H1 (cell line): Measurements from ENCODE around the gene SHC3. TPM values are rescaled to one million over a fixed set of nuclear protein-coding genes. Genes with fewer than 3 reads are reported as not detected.

Source experiments
- CTCF ChIA-PET: fragments of 300-600 bp; sonication (Branson Sonifier 250); formaldehyde crosslinking; loops from one replicate; lab custom pipeline; 2021; ENCODE audit not compliant: partially characterized antibody; lab: Charles Lee
- POLR2A ChIA-PET: fragments of 300-600 bp; sonication (Branson Sonifier 250); formaldehyde crosslinking; loops from one replicate; lab custom pipeline; 2021; ENCODE audit warnings: inconsistent platforms; ENCODE audit not compliant: partially characterized antibody; lab: Charles Lee
- DNase-seq, 2 experiments: peaks; one replicate each; pipeline versions ENCODE4 v3.0.0 to v3.0.0-alpha.2; 2010 to 2022; ENCODE audit warnings: low spot score in 2 of 2, low read depth in 1 of 2, mixed read lengths in 1 of 2
- FAIRE-seq: peaks from 2 replicates; lab custom pipeline; 2011; peaks lifted over from hg19 to GRCh38; lab: Jason Lieb, UNC
- H2AFZ ChIP-seq: 2 replicates; pipeline ENCODE4 v1.8.1; 2012; ENCODE audit warnings: low read length, inconsistent platforms
- H2AK5ac ChIP-seq: 2 replicates; pipeline ENCODE4 v1.6.1; 2013; ENCODE audit warnings: low read depth, low read length
- H2BK120ac ChIP-seq: replicated peaks from 2 replicates; pipeline ENCODE3; 2013; ENCODE audit warnings: low read depth, low read length, inconsistent platforms
- H2BK12ac ChIP-seq: 2 replicates; pipeline ENCODE4 v1.6.1; 2013; ENCODE audit warnings: low read depth, low read length
- H2BK15ac ChIP-seq: 2 replicates; pipeline ENCODE4 v1.6.1; 2013; ENCODE audit warnings: low read length
- H2BK20ac ChIP-seq: 2 replicates; pipeline ENCODE4 v1.6.1; 2013; ENCODE audit warnings: low read length
- H2BK5ac ChIP-seq: 2 replicates; pipeline ENCODE4 v1.6.1; 2013; ENCODE audit warnings: low read depth, low read length
- H3K14ac ChIP-seq: 2 replicates; pipeline ENCODE4 v1.6.1; 2013; ENCODE audit warnings: inconsistent platforms; ENCODE audit not compliant: insufficient read length
- H3K18ac ChIP-seq: 2 replicates; pipeline ENCODE4 v1.6.1; 2013; ENCODE audit warnings: low read length; ENCODE audit errors: extremely low read depth
- H3K23ac ChIP-seq: 2 replicates; pipeline ENCODE4 v1.6.1; 2013; ENCODE audit warnings: inconsistent platforms; ENCODE audit not compliant: insufficient read length
- H3K23me2 ChIP-seq: 2 replicates; pipeline ENCODE4 v1.6.1; 2013; ENCODE audit warnings: low read depth, low read length
- H3K27ac ChIP-seq: 2 replicates; pipeline ENCODE4 v1.6.1; 2011; ENCODE audit warnings: low read depth, low read length, inconsistent platforms
- H3K27me3 ChIP-seq, 4 experiments: replicated peaks in 1 of 4; 1 replicate in 1 of 4; 2 replicates in 3 of 4; pipeline versions ENCODE4 v1.6.1 to v1.8.1; 2011 to 2013; ENCODE audit warnings: low read length in 3 of 4, mild to moderate bottlenecking in 3 of 4, inconsistent platforms in 2 of 4, mixed read lengths in 2 of 4, moderate library complexity in 1 of 4; ENCODE audit not compliant: control insufficient read depth in 3 of 4, insufficient read depth in 3 of 4; ENCODE audit errors: extremely low read depth in 1 of 4
- H3K36me3 ChIP-seq, 4 experiments: 2 replicates each; pipeline versions ENCODE4 v1.6.1 to v1.8.1; 2011 to 2013; ENCODE audit warnings: mild to moderate bottlenecking in 4 of 4, low read length in 3 of 4, moderate library complexity in 2 of 4, control low read depth in 1 of 4, inconsistent platforms in 1 of 4; ENCODE audit not compliant: insufficient read depth in 4 of 4, control insufficient read depth in 2 of 4
- H3K4ac ChIP-seq: replicated peaks from 2 replicates; pipeline ENCODE3; 2013; ENCODE audit warnings: low read length, low read depth, mixed read lengths, inconsistent platforms; ENCODE audit not compliant: insufficient read length
- H3K4me1 ChIP-seq, 4 experiments: replicated peaks in 1 of 4; 1 replicate in 1 of 4; 2 replicates in 3 of 4; pipeline versions ENCODE4 v1.6.1 to v1.8.1; 2011 to 2013; ENCODE audit warnings: low read length in 3 of 4, inconsistent platforms in 2 of 4, mixed read lengths in 1 of 4; ENCODE audit not compliant: insufficient read depth in 4 of 4, control insufficient read depth in 3 of 4
- H3K4me2 ChIP-seq, 2 experiments: 2 replicates each; pipeline versions ENCODE4 v1.6.1 to v1.8.1; 2011 to 2013; ENCODE audit warnings: low read depth in 2 of 2, low read length in 2 of 2, control low read depth in 1 of 2, inconsistent platforms in 1 of 2, mild to moderate bottlenecking in 1 of 2; ENCODE audit not compliant: insufficient read depth in 1 of 2
- H3K4me3 ChIP-seq, 4 experiments: fragments of 200-600, 300-600 bp in 1 of 4; sonication (generic), shearing (Covaris generic), sonication (Bioruptor Twin) in 1 of 4; 2 replicates each; pipeline versions ENCODE4 v1.5.1 to v1.8.1; 2011 to 2016; ENCODE audit warnings: low read length in 4 of 4, low read depth in 3 of 4, control low read depth in 2 of 4, inconsistent platforms in 2 of 4, mild to moderate bottlenecking in 2 of 4, mixed read lengths in 1 of 4, moderate library complexity in 1 of 4; ENCODE audit not compliant: insufficient read depth in 2 of 4; ENCODE audit errors: extremely low read depth in 1 of 4
- H3K56ac ChIP-seq: replicated peaks from 2 replicates; pipeline ENCODE3; 2013; ENCODE audit warnings: low read depth, mild to moderate bottlenecking, mixed read lengths, low read length, inconsistent platforms; ENCODE audit not compliant: insufficient read length
- H3K79me1 ChIP-seq: 2 replicates; pipeline ENCODE4 v1.6.1; 2013; ENCODE audit warnings: low read depth, low read length, control low read depth
- H3K79me2 ChIP-seq, 2 experiments: 2 replicates each; pipeline versions ENCODE4 v1.6.1 to v1.8.1; 2012 to 2013; ENCODE audit warnings: low read length in 2 of 2, mild to moderate bottlenecking in 2 of 2, inconsistent platforms in 1 of 2; ENCODE audit not compliant: insufficient read depth in 2 of 2, control insufficient read depth in 1 of 2
- H3K9ac ChIP-seq, 4 experiments: replicated peaks in 1 of 4; 1 replicate in 1 of 4; 2 replicates in 3 of 4; pipeline versions ENCODE4 v1.6.1 to v1.8.1; 2011 to 2013; ENCODE audit warnings: low read depth in 3 of 4, low read length in 3 of 4, control low read depth in 2 of 4, mild to moderate bottlenecking in 2 of 4, moderate library complexity in 2 of 4, inconsistent platforms in 1 of 4; ENCODE audit errors: extremely low read depth in 1 of 4
- H3K9me3 ChIP-seq, 2 experiments: 2 replicates each; pipeline versions ENCODE4 v1.6.1 to v1.8.1; 2012 to 2013; ENCODE audit warnings: mild to moderate bottlenecking in 2 of 2, moderate library complexity in 2 of 2, control low read depth in 1 of 2, inconsistent platforms in 1 of 2, low read depth in 1 of 2, low read length in 1 of 2, mixed read lengths in 1 of 2; ENCODE audit not compliant: insufficient read depth in 2 of 2
- H4K20me1 ChIP-seq, 2 experiments: replicated peaks in 1 of 2; 2 replicates each; pipeline versions ENCODE3 to v1.8.1; 2011 to 2013; ENCODE audit warnings: inconsistent platforms in 2 of 2, low read length in 2 of 2, mild to moderate bottlenecking in 1 of 2; ENCODE audit not compliant: insufficient read depth in 2 of 2, control insufficient read depth in 1 of 2
- H4K5ac ChIP-seq: 2 replicates; pipeline ENCODE4 v1.6.1; 2013; ENCODE audit warnings: low read length, low read depth, mixed read lengths, inconsistent platforms; ENCODE audit not compliant: insufficient read length
- H4K8ac ChIP-seq: 2 replicates; pipeline ENCODE4 v1.8.0; 2013; ENCODE audit warnings: mild to moderate bottlenecking, moderate library complexity, low read length, inconsistent platforms; ENCODE audit not compliant: insufficient read depth; ENCODE audit errors: extremely low read depth
- H4K91ac ChIP-seq: replicated peaks from 2 replicates; pipeline ENCODE3; 2013; ENCODE audit warnings: low read length, mixed read lengths, inconsistent platforms; ENCODE audit not compliant: insufficient read length
- BCL11A ChIP-seq, 2 experiments: IDR thresholded peaks; one replicate each; pipeline ENCODE4 v1.6.1; 2011; ENCODE audit warnings: low read depth in 2 of 2, low read length in 2 of 2, mild to moderate bottlenecking in 2 of 2
- CTBP2 ChIP-seq: IDR thresholded peaks from 2 replicates; pipeline ENCODE4 v1.7.0; 2011; ENCODE audit warnings: borderline replicate concordance, mild to moderate bottlenecking, moderate library complexity, mixed read lengths, low read length; ENCODE audit not compliant: insufficient read depth, insufficient read length
- EP300 ChIP-seq, 2 experiments: IDR thresholded peaks; 1 replicate in 1 of 2; 2 replicates in 1 of 2; pipeline ENCODE4 v1.6.1; 2011 to 2012; ENCODE audit warnings: low read depth in 2 of 2, low read length in 2 of 2, mild to moderate bottlenecking in 2 of 2, borderline replicate concordance in 1 of 2, inconsistent platforms in 1 of 2, moderate library complexity in 1 of 2
- EZH2 ChIP-seq: fragments of 200-600 bp; sonication (generic); IDR thresholded peaks from 2 replicates; pipeline ENCODE4 v1.7.1; 2012; ENCODE audit warnings: low read depth, mild to moderate bottlenecking, moderate library complexity, low read length, inconsistent platforms; ENCODE audit not compliant: severe bottlenecking
- MAFK ChIP-seq: IDR thresholded peaks from 2 replicates; pipeline ENCODE4 v1.6.1; 2012; ENCODE audit warnings: low read depth, mild to moderate bottlenecking, improper control_type of control experiment, low read length
- NANOG ChIP-seq: IDR thresholded peaks from 2 replicates; pipeline ENCODE4 v1.6.1; 2011; ENCODE audit warnings: low read length, low read depth, mild to moderate bottlenecking, inconsistent platforms; ENCODE audit not compliant: insufficient read depth, poor library complexity, severe bottlenecking
- POLR2AphosphoS5 ChIP-seq: IDR thresholded peaks from 2 replicates; pipeline ENCODE4 v1.6.1; 2011; ENCODE audit warnings: low read depth, low read length
- TAF1 ChIP-seq: IDR thresholded peaks from 2 replicates; pipeline ENCODE4 v1.6.1; 2011; ENCODE audit warnings: mild to moderate bottlenecking, low read depth, low read length
- WGBS, 2 experiments: shearing (Covaris generic) in 1 of 2; methylation state at CpG; one replicate each; pipeline versions ENCODE4 v1.1.6 to v1.1.7; 2013 to 2015; ENCODE audit warnings: low lambda C conversion rate in 2 of 2, mixed read lengths in 2 of 2, inconsistent platforms in 1 of 2, low coverage in 1 of 2, missing lambda C conversion rate in 1 of 2; ENCODE audit not compliant: insufficient replicate concordance in 2 of 2, insufficient coverage in 1 of 2, insufficient read length in 1 of 2; ENCODE audit errors: extremely low coverage in 1 of 2, missing lambda C conversion rate in 1 of 2; 5-methylcytosine and 5-hydroxymethylcytosine counted together
- polyA plus RNA-seq, 7 experiments: library from polyadenylated mRNA; depleted of rRNA in 3 of 7; stranded (reverse) in 5 of 7; unstranded in 2 of 7; fragments of >200 nt in 5 of 7; fragments of 200-250 nt in 2 of 7; gene quantifications; 1 replicate in 5 of 7; 2 replicates in 1 of 7; 4 replicates in 1 of 7; pipeline versions ENCODE4 v1.2.1 to v1.2.3, GENCODE V29; 2011 to 2013; ENCODE audit warnings: missing spikeins in 2 of 7, mixed read lengths in 2 of 7
- total RNA-seq: library from RNA; stranded (reverse); fragmentation: NEBNext Ultra II Directional; extraction: Animal tissue kit (Norgen Biotek cat#: 25700); gene quantifications from 2 replicates; pipeline ENCODE4 v1.2.1, GENCODE V29; 2021

Gene SHC3
- total and polyA plus RNA-seq, 2 of the 8 experiments (the other 6 are each of a cell fraction or from before 2014, with no cell fraction given): 1.4 to 7.1 TPM

- Histone ChIP-seq H4K5ac (no peak overlapping the region), H3K79me1 (no peaks in the 10 kb centered on the region), H2AFZ (no peak overlapping the region), H3K9ac (no peak overlapping the region), H3K4me2 (no peak overlapping the region), H4K91ac (no peak overlapping the region), H3K9me3 (no peaks in the 10 kb centered on the region), H3K27me3 (no peaks in the 10 kb centered on the region), H3K4me3 (no peak overlapping the region), H3K36me3 (no peaks in the 10 kb centered on the region; a peak in 1 of 8 replicates), H2BK20ac (no peak overlapping the region), H2AK5ac (no peak overlapping the region; the same call in 1 of the 2 replicates), H3K4me1 (no peaks in the 10 kb centered on the region), H3K18ac (no peak overlapping the region), H3K27ac (no peak overlapping the region), H4K8ac (no peak overlapping the region), H2BK12ac (no peak overlapping the region), H3K23me2 (no peaks in the 10 kb centered on the region), H2BK5ac (no peak overlapping the region), H3K56ac (no peak overlapping the region), H3K23ac (no peak overlapping the region), H3K79me2 (no peaks in the 10 kb centered on the region), H4K20me1 (no peaks in the 10 kb centered on the region), H2BK120ac (no peak overlapping the region), H3K14ac (no peak overlapping the region), H3K4ac (no peak overlapping the region), H2BK15ac (no peak overlapping the region)
- ChIA-PET CTCF (interaction anchor here (1.2 to 1.8 kb wide), 3 partner anchors 10 to 212 kb away, joined by 3 to 6 read pairs (median 3); no protein-coding TSS in a partner anchor), POLR2A (interaction anchor here (0.9 kb wide), 1 partner anchor 256 kb away, joined by 3 read pairs; no protein-coding TSS in a partner anchor)
- no peak for DNase-seq
- TF ChIP-seq TAF1 (no peak), EZH2 (no peak), CTBP2 (no peak), EP300 (IDR thresholded peaks at IDR 0.05; ENCODE audit: borderline replicate concordance in 1 of 2, low read depth in 2 of 2, low read length in 2 of 2) (no peak), POLR2AphosphoS5 (no peak), MAFK (no peak), BCL11A (IDR thresholded peaks at IDR 0.05; ENCODE audit: low read depth in 2 of 2, low read length in 2 of 2) (no peak), NANOG (no peak)
- 95% methylated on average over 6 of the region's 6 CpGs; no CpG with 5 or more reads in 1 of the 2 experiments for WGBS, 2 experiments
- FAIRE-seq: no peak
Observed at GRCh38 chr9:89065921-89066320, 112.7 kb downstream of the SHC3 start.
